AG10803 (cell line): ENCODE measurements around the gene HSD17B2.

Source experiments
- DNase-seq: peaks from one replicate; pipeline ENCODE4 v3.0.0; 2010; ENCODE audit warnings: low read depth
- H3K4me3 ChIP-seq: 2 replicates; pipeline ENCODE4 v1.5.1; 2011; ENCODE audit warnings: mild to moderate bottlenecking, low read length, control low read depth
- CTCF ChIP-seq: conservative IDR thresholded peaks from 2 replicates; pipeline ENCODE4 v1.5.1; 2011; ENCODE audit warnings: mild to moderate bottlenecking, low read length, control low read depth, inconsistent platforms

HSD17B2 gene

GRCh38 chr16:82046541-82046940, 11.5 kb downstream of the HSD17B2 start:
- no peak for TF ChIP-seq CTCF
- no peak overlapping the region for H3K4me3 ChIP-seq
- DNase-seq = no peak

DNA sequence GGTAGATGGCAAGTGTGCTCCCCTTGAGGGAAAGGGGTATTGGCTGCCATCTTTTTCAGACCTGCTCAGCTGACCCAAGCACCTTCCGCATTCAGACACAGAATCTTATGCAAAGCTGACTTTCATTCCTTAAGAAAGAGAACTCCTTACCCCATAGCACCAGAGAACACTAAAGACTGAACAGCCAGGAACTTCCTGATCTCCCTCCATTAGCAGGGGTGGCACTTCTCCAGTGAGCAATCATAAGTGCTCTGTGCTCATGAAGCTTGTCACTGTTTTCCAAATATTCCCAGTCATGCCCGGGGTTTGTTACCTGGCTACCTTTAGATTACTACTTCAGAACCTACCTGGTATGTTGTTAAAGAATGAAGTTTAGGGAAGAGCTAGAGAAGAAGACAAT, 11.9 kb downstream of the HSD17B2 start:
- H3K4me3 ChIP-seq = no peak overlapping the region
- DNase-seq = no peak
- no peak for TF ChIP-seq CTCF

DNA sequence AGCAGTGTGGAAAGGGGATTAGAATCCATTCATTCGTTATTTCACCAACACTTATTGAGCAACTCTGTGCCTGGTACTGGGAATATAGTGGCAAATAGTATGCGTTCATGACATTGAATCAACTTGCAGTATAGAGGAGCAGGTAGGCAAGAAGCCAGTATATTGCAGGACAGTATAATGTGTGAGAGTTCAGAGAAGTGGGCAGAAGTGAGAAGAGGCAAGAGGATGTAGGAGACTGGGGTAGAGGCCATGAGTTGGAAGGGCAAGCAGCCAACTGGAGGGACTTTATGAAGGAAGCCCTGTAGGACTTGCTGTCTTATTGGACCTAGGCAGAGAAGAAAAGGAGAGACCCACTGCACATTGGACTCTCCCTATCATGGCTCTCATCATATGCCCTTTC, 12.3 kb downstream of the HSD17B2 start:
- no peak for DNase-seq
- no peak overlapping the region for H3K4me3 ChIP-seq
- no peak for TF ChIP-seq CTCF

- no peak for DNase-seq
- no peak for TF ChIP-seq CTCF
- H3K4me3 ChIP-seq = no peak overlapping the region
Observed at GRCh38 chr16:82047787-82048186, 12.7 kb downstream of the HSD17B2 start.

DNA sequence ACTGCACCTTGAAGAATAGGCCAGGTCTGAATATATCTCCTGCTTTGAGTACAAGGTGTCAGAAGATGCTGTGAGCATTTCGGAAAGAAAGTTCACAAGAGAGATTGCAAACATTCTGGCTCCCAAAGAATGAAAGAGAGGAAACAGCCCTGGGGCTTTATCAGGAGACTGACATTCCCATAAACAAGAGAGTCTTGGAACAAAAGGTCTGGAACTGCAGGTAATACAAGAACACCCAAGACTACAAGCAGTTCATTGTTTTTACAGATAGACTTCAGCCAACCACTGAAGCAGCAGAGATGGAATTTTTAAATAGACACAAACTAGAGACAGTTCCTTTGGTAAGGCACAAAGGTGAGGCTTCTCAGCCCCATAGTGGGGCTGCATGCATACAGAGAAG, 14.4 kb downstream of the HSD17B2 start:
- no peak overlapping the region for H3K4me3 ChIP-seq
- TF ChIP-seq CTCF = no peak
- no peak for DNase-seq

GRCh38 chr16:82050506-82050905, 15.5 kb downstream of the HSD17B2 start:
- H3K4me3 ChIP-seq = no peak overlapping the region
- TF ChIP-seq CTCF = no peak
- no peak for DNase-seq

DNA sequence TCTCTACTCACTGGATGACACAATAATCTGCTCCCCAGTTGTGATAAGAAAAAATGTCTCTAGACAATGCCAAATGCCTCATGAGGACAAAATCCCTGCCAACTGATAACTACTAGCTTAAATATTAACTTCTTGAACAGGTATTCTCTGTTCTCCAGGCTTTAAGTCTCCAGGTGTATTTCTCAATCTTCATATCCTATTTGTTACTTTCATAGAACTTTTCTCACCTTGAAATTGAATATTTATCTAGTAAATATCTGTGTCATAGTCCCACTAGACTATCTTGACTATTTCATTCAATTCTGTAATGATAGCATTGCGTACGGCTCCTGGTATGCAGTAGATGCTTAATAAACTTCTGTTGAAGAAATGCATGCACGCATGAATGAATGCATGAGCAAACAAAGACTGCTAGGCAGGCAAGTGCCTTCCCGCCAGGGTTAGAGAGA, 15.9 kb downstream of the HSD17B2 start:
- TF ChIP-seq CTCF = no peak
- DNase-seq = no peak
- H3K4me3 ChIP-seq = no peak overlapping the region
